ENCODE data around the gene POU4F3.

DNA sequence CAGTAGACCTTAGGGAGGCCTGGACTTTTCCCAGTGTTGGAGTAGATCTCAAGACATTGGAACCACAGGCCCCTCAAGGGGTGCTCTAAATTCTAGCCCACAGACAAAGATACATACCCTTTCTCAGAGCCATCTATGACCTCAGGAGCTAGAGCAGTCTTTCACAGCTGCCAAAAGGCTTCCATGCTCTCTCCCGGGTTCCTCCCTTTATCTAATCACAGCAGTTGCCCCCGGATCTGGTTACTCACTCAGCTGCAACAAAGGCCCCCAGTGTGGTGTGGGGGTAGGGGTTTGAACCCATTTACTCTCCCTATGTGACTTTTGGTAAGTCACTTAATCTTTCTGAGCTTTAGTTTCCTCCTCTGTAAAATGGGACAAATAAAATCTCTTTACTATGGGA is 27.0 kb downstream of the POU4F3 start:
- TF ChIP-seq, protein P1, sequence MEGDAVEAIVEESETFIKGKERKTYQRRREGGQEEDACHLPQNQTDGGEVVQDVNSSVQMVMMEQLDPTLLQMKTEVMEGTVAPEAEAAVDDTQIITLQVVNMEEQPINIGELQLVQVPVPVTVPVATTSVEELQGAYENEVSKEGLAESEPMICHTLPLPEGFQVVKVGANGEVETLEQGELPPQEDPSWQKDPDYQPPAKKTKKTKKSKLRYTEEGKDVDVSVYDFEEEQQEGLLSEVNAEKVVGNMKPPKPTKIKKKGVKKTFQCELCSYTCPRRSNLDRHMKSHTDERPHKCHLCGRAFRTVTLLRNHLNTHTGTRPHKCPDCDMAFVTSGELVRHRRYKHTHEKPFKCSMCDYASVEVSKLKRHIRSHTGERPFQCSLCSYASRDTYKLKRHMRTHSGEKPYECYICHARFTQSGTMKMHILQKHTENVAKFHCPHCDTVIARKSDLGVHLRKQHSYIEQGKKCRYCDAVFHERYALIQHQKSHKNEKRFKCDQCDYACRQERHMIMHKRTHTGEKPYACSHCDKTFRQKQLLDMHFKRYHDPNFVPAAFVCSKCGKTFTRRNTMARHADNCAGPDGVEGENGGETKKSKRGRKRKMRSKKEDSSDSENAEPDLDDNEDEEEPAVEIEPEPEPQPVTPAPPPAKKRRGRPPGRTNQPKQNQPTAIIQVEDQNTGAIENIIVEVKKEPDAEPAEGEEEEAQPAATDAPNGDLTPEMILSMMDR (conservative IDR thresholded peaks at IDR 0.05; ENCODE audit: low read depth, low read length) = no peak
- TF ChIP-seq POLR2A (IDR thresholded peaks at IDR 0.05; ENCODE audit: low read depth, low read length) = no peak
- TF ChIP-seq, protein P2, sequence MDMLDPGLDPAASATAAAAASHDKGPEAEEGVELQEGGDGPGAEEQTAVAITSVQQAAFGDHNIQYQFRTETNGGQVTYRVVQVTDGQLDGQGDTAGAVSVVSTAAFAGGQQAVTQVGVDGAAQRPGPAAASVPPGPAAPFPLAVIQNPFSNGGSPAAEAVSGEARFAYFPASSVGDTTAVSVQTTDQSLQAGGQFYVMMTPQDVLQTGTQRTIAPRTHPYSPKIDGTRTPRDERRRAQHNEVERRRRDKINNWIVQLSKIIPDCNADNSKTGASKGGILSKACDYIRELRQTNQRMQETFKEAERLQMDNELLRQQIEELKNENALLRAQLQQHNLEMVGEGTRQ (IDR thresholded peaks at IDR 0.05; ENCODE audit: low read depth, low read length) = no peak

Data from IMR-90 (cell line).